NCI-H510A (cell line): ENCODE measurements around the gene RHOBTB3.
"Not testable (repeated sequence)": the region's sequence is repeated elsewhere in the genome, so short reads cannot be mapped to it uniquely, and the experiment has no call there.

Source experiments
- DNase-seq: peaks from one replicate; lab custom pipeline; 2025; lab: John Stamatoyannopoulos, UW

The RHOBTB3 gene

DNA sequence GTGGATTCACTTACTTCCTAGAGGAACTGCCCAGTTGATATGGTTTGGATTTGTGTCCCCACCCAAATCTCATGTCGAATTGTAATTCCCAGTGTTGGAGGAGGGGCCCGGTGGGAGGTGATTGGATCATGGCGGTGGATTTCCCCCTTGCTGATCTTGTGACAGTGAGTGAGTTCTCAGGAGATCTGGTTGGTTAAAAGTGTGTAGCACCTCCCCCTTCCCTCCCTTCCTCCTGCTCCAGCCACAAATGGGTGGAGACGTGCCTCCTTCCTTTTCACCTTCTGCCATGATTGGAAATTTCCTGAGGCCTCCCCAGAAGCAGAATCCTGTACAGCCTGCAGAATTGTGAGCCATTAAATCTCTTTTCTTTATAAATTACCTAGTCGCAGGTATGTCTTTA lies 17.9 kb upstream of the RHOBTB3 start:
- not testable (repeated sequence) for DNase-seq

DNA sequence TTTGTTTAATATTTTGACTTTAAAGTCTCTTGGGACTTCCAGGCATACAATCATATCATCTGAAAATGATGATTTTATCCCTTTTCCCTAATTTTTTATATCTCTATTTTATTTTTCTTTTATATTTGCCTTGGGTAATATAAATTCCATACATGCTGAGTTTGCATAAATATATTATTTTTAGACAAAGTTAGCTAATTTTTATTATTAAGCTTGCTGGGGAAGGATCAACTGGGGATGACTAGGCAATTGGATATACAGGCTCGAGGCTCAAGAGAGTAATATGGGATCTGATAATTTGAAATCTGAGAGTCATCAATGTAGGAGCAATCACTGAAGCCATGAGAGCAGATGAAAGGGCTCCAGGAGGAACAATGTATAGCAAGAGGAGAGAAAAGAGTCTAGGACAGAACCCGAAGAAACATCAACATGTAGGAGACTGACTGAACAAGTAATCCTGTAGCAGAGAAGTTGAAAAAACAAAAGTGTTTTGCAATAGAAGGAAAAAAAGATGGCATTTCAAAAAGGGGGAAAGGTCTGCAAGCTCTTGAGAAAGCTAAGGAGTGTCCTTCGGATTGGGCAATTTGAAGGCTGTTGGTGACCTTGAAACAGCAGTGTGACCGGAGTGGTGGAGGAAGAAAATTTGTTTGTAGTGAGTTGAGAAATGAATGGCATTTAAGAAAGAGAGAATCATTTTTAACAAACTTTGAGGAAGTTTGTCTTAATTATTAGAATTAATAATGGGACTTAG lies 17.0 kb upstream of the RHOBTB3 start:
- DNase-seq: no peak

DNA sequence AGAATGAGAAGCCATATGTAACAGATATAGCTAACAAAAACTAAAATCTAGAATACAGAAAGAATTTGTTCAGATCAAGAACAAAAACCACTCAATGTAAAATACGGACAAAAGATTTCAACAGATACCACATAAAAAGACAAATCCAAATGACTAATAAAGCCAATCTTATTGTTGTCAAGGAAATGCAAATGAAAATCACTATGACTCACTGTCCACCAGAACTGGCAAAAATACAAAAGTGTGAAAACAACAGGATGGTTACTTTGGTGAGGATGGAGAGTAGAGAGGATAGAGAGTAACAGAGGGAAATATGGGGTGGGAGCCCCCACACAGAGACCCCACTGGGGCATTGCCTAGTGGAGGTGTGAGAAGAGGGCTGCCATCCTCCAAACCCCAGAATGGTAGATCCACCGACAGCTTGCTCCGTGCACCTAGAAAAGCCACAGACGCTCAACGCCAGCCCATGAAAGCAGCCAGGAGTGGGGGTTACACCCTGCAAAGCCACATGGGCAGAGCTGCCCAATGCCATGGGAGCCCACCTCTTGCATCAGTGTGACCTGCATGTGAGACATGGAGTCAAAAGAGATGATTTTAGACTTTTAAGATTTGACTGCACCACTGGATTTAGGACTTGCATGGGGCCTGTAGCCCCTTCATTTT lies 15.2 kb upstream of the RHOBTB3 start:
- no peak for DNase-seq

DNA sequence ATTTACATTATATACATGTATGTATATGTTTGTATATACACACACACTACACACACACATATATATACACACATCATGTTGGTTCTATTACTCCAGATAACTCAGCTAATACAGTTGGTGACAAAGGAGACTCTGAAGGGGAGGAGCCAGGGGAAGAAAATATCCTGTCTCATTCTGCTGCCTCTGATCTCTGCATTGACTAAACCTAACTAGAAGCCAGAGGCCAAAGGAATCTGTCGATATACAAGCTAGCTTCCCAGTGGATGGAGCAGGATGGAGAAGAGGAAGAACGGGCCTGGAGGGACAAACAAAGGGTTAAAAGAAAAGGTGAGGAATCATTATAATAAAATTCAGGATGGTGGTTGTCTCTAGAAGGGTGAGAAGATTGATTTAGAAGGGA lies 13.7 kb upstream of the RHOBTB3 start:
- no peak for DNase-seq

DNA sequence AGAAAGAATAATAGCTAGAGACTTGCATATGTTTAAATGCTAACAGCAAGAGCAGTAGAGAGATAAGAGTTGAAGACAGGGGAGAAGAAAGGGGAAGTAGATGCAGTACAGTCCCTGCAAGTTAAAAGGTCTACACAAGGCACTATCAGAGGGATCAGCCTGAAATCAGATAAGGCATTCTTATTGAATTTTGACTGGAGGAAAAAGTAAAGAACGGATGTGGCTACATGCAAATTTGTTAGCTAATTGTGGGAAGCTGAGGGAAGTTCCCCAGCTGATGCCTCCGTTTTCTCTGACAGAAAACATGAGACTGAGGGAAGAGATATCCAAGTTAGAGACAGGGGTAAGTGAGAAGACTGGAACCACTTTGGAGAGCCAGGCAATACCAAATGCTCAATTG lies 12.9 kb upstream of the RHOBTB3 start:
- DNase-seq: no peak

DNA sequence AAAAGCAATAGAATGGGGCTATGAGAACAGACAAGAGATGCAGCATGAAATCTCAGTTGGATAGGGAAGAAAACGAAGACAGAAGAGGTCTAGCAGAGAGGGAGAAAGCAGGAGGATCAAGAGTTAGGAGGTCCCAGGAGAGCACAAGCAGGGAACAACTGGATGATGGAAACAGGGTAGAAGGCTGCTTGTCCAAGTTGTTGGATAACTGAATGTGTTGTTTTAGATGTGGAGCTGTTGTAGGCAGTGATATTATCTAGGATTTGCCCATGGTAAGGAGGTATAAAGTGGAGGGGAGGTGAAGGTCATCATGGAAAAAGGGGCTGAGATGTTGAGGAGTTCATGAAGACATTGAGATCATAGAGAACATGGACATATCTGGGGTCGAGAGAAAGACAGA lies 12.4 kb upstream of the RHOBTB3 start:
- no peak for DNase-seq

DNA sequence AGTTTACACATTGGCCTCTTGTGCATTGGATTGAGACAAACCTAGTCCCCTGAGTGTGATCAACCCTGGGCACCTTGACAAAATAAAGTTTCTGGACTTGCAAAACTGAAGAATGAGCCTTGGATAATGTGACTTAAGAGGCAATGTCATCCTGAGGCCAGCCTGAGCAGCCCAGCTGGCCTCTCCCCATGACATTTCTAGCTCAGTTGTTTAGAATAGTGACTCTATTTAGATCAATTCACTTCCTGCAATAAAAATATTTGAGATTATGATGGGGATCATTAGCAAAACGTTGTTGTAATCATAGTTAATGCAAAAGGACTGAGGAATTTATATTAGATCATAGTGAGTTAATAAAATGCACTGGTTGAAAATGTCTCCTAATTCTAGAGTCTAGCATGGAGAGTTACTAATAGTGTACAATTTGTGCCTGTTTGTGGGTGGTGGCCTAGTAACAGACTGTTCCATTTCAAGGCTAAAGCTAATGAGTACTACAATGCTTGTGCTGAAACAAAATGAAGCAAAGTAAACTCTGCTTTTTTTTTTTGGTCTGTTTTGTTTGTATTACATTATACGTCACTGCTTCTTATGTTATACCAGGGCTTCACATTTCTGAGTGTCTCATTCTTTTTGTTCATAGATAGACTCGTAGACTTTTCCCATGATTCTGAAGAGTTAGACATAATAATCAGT lies 10.9 kb upstream of the RHOBTB3 start:
- no peak for DNase-seq

DNA sequence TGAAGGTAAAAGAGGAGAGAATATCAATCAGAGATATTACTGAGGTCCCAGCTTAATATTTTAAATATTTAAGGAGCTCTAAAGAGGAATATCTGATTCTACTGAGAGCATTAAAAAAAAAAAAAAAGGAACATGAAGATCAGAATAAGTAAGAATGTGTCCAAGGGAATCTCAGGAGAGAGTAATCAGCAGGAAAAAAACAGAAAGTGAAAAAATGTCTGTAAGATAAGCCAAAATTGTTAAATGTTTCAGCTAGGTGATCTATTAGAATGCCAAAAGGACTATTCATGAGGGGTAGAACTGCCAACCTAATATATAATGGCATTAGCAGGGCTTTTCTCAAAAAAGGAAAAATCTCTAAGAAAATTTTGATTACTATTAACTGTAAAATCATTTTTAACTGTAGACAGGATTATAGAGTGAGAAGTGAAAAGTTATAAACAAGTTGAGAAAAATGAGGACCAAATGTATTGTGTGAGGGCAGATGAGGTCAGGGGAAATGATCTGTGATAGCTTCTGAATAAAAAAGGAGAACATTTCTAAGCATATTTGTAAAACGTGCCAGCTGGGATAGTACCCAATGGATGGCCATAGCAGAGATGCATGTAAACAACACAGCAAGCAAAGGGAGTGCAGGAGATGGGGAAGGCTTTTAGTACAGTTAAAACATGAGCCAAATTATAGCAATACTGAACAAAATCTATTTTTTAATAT lies 9.4 kb upstream of the RHOBTB3 start:
- no peak for DNase-seq

DNA sequence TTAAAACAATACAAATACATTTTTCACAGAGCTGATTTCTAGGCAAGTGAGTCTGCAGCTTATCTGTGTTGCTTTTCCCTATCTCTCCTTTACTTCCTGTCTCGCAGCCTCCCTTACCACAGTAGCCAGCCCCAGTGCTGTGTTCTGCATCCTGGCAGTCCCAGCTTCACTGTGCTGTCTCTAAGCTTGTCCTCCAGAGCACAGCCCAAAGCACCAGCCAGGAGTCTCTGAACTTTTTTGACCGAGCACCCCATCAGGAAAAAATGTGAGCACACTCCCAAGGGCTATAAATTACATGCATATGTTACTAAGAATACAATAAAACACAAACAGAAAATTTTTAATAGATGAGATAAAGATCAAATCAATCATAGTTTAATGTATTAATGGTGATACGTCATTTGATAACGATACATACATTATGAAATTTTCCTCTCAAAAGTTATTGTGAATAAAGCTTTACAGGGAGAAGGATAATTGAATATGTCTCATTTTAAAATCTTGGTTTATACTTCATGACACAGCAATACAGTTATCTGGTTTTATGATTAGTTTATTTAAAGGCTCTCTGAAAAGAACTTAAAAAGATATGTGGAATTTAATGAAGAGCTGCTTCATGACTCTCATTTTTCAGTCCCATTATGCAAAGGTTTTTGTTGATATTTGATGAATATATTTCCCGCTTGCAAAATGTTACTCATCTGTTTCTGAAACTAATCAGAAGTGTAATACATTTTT lies 7.3 kb upstream of the RHOBTB3 start:
- DNase-seq: no peak

DNA sequence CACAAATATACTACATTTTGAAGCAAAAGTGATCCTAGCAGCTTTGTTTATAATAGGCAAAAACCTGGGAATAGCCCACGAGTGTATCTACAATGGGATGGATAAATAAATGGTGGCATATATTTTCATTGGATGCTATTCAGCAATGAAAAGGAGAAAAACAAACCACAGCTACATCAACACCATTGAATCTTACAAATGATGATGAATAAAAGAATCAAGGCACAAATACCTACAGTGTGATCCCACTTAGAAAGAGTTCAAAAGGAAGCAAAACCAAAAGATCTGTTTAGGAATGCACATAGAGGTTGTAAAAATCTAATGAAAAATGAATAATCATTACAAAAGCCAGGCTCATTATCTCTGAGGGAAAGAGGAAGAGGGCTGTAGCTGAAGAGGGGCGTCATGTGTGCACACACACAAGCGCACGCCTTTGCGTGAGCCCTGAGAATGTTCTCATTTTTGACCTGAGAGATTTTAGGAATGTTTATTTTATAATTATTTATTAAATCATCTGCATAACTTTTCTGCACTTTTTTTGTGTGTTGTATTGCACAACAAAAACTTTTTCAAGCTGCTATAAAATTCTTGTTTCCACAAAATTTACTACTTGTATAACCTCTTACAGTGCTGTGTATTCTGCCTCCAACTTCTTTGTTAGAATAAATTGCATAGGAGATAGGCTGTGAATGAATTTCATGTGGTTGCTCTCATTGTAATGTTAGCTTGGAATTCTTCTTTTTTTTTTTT lies 5.9 kb upstream of the RHOBTB3 start:
- no peak for DNase-seq

DNA sequence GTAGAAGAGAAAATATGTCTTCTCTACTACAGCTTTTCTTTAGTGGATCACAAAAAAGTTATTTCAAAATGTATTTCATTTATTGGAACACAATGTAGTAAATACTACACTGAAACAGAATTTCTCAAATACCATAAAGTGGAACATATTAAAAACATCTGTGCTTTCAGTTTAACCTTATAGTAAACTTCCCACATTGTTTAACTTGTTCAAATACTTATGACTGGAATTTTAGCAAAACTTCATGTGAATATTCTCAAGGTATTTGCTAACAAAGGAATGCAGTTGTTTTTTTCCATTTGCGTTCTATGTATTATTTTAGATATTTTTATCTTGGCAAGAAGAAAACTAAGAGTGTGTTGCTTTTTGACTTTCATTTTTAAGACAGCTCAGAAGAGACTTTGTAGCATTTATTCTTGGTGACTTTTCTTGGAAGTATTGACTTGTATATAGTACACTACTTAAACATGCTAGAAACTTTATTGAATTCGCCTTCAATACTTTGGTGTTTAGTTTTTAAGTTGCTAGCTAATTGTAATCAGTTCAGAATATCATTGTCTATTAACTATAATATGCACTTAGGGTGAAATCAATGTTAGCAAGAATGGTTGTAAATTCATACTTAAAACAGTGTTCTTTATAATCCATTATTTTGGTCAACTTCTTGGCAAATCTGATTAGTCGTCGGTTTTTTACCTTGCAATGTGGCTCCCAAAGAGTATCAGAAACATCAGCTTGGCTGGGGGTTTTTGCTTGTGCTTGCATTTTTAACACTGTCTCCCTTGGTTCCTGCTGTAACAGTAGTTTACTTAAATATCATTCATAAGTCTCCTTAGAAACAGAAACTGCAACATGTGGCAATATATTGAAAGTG lies 5.0 kb upstream of the RHOBTB3 start:
- DNase-seq: no peak

DNA sequence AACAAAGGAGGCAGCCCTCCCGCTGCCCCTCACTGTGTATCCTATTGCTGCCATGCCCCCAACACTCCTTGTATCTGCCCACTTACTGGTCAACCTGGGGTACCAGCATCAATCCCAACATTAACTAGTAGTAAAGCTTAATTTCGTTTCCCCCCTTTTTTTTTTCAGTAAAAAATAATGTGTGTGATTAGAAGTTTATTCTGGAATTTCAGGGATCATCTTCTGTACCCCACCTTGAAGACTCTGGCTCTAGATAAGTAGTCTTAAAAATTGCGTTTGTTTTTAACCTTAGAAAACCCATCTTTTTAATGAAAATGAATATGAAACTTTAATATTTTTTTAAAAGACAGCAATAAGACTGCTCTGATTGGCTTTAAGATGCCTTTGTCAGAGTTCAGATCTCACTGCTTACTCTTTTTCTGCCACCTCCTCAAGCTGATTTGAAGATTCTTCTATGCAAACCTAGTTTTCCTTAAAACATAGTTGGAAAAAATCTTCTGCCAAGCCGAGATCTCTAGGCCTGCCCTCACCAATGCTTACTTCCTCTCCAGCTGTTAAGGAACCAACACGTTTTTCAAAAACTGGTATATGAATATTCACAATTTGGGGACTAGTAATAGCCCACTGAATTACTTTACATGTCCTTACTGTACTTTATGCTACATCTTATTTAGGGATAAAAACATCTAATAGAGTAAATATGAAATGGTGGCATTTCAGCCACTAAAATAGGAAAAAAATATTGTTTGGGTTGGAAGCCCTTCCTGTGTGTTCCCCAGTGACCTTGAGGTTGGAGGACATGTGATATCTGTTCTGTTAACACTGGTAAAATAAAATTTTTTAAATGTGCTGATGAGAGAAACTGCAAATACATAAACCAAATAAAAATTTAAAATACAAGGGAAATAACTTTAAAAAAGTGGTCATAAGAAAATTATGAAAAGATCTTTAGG lies 4.0 kb upstream of the RHOBTB3 start:
- no peak for DNase-seq

DNA sequence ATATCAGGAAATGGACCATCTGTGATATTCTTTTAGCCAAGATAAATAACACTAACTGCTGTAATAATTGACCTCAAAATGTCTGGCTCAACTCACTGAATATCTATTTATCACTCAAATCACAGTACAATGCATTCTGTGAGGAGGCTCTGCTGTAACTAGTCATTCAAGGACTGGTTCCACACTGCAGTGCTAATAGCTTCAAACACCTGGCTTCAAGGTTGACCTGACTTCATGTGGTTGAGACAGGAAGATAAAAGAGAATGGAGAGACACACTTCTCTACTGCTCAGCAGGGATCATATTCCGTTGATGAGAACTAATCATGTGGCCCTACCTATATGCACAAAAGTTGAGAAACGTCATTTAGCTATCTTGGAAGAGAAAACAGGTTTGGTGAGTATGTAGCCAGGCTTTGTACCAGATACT lies 3.4 kb upstream of the RHOBTB3 start:
- peak; percentile 73 for DNase-seq

DNA sequence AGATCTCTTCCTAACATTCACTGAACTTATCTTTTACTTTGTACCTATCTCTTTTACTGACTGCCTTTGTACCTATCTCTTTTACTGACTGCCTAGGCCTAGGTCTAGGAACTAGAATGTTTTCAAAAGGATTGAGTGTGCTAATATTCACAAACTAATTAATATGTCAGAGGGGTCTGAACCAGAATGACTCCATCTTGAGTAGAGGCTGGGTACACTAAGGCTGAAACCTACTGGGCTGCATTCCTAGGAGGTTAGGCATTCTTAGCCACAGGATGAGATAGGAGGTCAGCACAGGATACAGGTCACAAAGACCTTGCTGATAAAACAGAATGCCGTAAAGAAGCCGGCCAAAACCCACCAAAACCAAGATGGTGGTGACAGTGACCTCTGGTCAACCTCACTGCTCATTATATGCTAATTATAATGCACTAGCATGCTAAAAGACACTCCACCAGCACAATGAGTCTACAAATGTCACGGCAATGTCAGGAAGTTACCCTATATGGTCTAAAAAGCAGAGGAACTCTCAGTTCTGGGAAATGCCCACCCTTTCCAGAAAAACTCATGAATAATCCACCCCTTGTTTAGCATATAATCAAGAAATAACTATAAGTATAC lies 2.5 kb upstream of the RHOBTB3 start:
- no peak for DNase-seq

DNA sequence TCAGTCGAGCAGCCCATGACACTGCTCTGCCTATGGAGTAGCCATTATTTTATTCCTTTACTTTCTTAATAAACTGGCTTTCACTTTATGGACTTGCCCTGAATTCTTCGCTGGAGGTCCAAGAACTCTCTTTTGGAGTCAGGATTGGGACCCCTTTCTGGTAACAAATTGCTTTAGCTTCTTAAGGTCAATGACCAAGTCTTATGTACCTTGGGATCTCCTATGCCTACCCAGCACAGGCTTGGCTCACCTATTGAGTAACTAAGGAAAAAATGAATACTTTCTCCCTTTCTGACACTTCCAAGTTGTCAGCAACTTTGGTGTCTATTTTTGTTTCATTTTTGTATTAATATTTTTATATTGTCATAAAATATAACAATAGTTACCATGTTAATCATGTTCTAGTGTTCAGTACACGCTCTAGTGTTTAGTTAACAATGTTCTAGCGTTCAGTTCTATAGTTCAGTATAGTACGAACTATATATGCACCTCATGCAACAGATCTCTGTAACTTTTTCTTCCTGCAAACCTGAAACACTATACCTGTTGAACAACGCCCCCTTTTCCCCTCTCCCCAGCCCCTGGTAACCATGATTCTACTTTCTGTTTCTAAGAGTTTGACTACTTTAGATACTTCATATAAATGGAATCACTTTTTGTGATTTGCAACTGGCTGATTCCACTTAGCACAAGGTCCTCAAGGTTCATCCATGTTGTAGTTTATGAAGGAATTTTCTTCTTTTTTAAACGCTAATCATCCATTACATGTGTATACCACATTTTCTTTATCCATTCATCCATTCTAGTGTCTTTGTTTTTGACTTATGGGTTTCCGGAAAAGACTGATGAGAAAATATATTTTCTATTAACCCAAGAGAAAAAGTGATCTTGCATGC lies 1.8 kb upstream of the RHOBTB3 start:
- no peak for DNase-seq

DNA sequence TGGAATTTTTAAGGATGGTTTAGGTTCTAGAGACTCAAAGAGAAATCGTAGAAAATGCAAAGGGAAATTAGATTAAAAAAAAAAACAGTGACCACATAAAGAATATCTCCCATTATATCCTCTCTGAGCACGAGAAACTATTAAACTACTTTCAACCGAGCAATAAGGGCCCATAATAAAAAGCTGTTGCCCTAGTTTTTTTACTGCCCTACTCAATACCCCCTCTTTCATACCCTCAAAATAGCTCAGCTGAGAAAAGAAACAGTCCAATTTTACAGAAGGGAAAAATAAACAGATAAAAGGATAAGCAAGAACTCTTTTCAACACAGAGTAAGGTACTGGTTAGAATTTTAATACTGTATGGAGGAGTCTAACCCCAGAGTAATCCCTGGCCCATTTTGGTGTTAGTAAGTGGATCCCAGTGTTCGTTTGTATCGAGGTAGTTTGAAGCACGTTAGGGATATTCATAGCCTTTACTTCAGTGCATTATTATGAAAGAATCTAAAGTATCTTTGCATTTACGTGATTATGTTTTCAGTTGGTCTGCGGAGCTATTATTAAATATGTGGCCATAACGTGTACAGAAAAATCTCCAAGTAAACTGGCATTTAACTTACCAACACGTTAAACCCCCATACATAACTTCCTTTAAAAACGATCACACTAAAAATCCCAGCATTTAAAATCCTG lies 980 bp upstream of the RHOBTB3 start:
- no peak for DNase-seq
